GM19240 (cell line): ENCODE data around the gene TSPAN11.
"Not testable (repeated sequence)": the region's sequence is repeated elsewhere in the genome, so short reads cannot be mapped to it uniquely, and the experiment has no call there.

Source experiments
- DNase-seq: peaks from one replicate; pipeline ENCODE4 v3.0.0; 2011; ENCODE audit warnings: low spot score; ENCODE audit not compliant: insufficient read length

Gene TSPAN11

GRCh38 chr12:30926243-30927221 lies at the start of gene TSPAN11:
Gene TSPAN11, plus strand, starts transcription at chr12:30926748. Its CDS starts 27,244 bp downstream, at chr12:30953992.
- DNase-seq = no peak

DNA sequence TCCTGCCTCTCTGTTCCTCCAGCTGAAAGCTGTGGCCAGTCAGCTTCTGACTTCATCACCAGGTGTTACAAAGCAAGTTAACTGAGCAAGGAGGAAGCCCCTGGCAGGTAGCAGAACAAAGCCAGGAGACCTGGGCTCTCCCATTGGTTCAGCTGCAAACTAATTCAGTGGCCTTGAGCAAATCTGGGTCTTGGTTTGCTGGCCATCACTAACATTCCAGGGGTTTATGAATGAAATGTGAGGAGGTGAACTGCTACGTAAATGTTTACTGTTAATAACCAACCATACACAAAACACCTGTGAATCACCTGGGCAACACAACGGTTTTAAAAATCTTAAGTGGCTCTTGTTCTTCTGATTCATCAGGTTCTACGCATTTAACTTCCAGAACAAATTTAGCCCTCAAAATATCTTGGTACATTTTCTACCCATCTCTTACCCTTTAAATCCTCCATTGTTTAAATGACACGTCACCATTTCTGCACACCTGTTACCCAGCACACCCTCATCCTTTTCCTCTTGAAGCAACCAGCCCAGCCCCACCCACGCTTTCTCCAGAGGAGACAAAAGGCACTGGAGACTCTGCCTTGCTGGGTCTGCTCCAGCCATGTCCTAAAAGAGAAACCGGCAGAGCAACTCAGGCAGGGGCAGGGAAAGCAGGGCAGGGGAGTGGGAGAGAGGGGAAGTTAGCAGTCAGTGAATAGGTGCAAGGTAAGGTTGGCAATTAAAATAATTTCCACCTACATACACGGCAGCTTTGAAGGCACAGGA lies 49.3 kb upstream of the TSPAN11 start:
- DNase-seq = no peak

DNA sequence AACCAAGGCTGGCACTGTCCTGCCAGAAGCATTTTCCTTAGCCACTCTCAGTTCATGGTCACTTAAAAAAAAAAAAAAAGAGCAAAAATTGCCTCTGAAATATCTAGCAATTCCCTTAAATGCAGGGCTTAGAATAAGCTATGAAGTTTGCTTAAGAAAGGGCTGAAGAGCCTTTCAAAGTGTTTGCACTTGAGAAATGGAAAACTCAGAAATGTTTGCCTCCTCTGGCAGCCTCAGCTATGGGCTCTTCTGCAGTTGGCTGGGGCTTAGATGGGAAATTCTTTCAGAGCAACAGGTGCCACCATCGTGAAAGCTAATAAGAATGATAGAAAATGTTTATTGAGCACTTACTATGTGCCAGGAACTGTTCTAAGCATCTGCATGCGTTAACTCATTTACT lies 48.5 kb upstream of the TSPAN11 start:
- no peak for DNase-seq

- no peak for DNase-seq
Observed at GRCh38 chr12:30880061-30880460, 46.5 kb upstream of the TSPAN11 start.

- DNase-seq = no peak
Observed at GRCh38 chr12:30880813-30881212, 45.7 kb upstream of the TSPAN11 start.

GRCh38 chr12:30882706-30883105 lies 43.8 kb upstream of the TSPAN11 start:
- no peak for DNase-seq

DNA sequence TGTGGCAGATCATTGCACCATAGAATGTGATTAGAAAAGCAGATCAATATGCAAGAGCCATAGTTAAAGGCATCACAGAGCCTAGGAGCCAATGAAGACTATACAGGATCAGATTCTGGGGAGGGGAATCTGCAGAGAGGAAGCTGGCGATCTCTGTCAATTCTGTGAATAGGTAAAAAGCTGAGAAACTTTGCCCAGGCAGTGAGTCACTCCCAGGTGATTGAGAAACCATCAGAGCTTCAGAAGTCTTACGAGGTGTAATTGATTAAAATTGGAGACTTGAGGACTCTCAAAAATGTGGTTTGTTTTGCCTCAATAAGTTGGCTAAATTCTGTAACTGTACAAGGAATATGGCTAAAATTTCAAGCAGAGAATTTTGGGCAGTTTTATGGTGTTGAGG lies 41.7 kb upstream of the TSPAN11 start:
- DNase-seq = no peak

DNA sequence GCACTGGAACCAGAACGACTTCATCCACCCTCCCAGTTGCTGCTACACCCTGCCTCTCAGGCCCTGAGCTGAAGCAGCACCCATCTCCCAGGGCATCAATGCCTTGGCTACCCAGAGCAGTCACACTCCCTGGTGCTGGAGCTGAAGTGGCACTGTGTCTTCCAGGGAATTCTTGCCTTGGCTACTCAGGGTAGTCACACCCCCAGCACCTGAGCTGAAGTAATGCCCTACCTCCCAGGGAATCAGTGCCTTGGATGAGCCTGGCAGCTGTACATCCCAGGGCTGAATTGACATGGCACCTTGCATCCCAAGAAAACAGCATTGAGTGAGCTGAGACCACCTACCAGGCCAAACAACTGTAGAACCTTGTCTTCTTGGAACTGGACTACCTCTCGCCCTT lies 41.2 kb upstream of the TSPAN11 start:
- no peak for DNase-seq

DNA sequence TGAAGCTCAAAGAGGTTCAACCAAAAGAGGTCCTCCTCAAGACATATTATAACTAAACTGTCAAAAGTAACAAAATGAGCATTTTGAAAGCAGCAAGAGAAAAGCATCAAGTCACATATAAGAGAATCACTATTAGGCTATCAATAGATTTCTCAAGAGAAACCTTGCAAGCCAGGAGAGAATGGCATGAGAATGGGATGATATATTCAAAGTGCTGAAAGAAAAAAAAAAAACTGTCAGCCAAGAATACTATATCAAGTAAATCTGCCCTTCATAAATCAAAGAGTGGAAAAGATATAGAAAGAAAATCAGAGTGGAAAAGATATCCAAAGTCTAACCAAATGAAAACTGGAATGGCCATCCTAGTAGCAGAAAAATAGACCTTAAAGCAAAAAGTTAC lies 39.3 kb upstream of the TSPAN11 start:
- no peak for DNase-seq

DNA sequence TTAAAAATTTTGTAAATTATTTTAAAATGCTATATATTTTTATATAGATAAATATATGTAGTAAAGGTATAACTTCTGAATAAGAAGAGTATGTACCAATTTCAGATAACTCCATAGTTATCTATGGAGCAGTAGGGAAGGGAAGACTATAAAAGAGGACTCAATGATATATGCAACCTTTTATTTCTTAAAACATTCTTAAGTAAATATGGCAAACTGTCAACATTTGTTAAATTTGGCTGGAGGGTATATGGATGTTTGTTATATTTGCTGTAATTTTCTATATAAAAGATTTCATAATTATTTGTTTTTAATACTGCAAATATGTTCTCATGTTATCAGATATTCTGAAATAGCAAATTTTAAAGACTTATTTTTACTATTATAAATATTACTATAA lies 38.3 kb upstream of the TSPAN11 start:
- no peak for DNase-seq

DNA sequence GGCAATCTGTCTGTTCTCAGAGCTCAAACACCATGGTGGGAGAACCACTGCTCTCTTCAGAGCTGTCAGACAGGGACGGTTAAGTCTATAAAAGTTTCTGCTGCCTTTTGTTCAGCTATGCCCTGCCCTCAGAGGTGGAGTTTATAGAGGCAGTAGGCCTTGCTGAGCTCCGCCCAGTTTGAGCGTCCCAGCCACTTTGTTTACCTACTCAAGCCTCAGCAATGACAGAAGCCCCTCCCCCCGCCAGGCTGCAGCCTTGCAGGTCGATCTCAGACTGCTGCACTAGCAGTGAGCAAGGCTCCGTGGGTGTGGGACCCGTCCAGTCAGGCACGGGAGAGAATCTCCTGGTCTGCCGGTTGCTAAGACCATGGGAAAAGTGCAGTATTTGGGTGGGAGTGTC lies 32.0 kb upstream of the TSPAN11 start:
- DNase-seq = not testable (repeated sequence)

GRCh38 chr12:30896461-30896860 lies 30.1 kb upstream of the TSPAN11 start:
- DNase-seq = no peak

- no peak for DNase-seq
Observed at GRCh38 chr12:30898846-30899245, 27.7 kb upstream of the TSPAN11 start.

DNA sequence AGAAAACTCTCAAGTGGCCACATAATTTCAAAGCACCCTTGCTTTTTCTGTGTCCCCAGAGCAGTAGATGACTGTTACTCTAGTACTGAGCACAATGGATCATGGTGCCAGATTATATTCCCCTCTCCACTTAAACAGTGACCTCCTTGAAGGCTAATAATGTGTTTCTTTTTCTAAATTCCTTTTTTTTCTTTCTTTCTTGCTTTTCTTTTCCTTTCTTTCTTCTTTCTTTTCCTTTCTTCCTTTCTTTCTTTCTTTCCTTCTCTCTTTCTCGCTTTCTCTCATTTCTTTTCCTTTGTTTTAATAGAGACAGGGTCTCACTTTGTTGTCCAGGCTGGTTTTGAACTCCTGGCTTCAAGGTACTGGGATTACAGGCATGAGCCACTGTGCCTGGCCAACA lies 26.2 kb upstream of the TSPAN11 start:
- DNase-seq = no peak

GRCh38 chr12:30902001-30902400 lies 24.5 kb upstream of the TSPAN11 start:
- DNase-seq = no peak

DNA sequence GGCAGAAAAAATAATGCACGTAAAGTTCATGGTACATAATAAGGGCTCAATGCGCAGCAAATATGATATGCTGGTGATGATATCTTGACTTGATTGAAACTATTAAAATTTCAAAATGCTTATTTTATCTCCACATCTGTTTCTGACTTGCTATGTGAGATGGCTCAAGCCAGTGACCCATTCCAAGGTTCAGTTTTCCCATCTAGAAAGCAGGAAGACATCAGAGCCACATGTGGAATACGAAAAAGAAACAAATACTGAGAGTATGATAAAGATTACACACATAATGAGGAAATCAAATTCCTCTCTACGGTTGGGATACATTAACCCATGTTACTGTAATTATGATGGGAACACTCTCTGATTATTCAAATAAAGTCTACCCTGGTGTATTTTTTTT lies 24.0 kb upstream of the TSPAN11 start:
- DNase-seq = no peak

DNA sequence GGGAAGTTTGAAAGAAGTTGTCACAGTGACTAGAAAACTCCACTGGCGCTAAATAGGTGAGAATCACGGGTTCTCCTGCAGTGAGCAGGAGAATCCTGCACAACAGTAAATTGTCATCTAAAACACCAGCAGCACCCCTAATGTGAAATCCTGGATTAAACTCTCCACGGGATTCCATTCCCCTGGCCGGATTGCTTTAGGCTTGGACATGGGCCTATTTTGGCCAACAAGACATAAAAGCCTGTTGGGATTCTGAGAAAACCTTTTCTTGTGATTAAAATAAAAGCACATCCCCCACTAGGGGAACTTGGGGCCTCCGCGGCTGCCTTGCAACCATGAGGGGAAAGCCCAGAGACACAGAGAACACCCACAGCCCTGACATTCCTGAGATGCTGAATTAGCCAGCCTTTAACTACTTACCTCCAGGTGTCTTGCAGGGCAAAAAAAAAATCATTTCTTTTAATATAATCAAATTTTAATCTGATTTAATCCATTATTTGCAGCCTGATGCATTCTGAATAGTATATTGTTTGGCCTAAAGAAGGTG lies 21.0 kb upstream of the TSPAN11 start:
- DNase-seq = no peak

DNA sequence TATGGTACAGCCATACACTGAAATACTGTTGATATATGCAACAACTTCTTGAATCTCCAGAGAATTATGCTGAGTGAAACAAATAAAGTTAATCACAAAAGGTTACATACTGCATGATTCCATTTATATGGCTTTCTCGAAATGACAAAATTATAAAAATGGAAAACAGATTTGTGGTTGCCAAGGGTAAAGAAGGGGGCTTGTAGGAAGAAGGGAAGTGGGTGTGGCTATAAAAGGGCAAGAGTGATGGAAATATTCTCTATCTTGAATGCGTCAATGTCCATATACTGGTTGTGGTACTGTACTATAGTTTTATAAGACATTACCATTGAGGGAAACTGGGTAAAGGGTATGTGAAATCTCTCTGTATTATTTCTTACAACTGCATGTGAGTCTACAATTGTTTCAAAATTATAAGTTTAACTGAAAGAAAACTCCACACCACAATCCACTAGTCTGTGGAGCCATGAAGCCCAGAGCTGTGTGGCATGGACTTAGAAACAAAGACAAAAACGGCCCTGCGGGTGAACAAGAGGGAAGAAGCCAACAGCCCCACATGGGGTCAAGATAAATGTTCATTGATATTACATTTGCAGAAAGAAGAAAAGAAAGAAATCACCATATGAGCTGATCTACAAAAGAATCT lies 18.3 kb upstream of the TSPAN11 start:
- no peak for DNase-seq

GRCh38 chr12:30908722-30909348 lies 17.7 kb upstream of the TSPAN11 start:
- DNase-seq = no peak

- DNase-seq = no peak
Observed at GRCh38 chr12:30909349-30910037, 17.1 kb upstream of the TSPAN11 start.

GRCh38 chr12:30910038-30910350 lies 16.6 kb upstream of the TSPAN11 start:
- DNase-seq = no peak
